GM19372 (cell line): ENCODE measurements around the gene IQCE.
A peak's percentile ranks its signal among the peaks of the same experiment; 100 is the strongest.

Source experiments
- ATAC-seq: cut with Tn5 transposase; IDR thresholded peaks from one replicate; pipeline ENCODE4 v1.9.1; 2021; ENCODE audit warnings: mild to moderate bottlenecking, low read depth, moderate library complexity; ENCODE audit not compliant: unreplicated experiment

IQCE gene

GRCh38 chr7:2641406-2642393 is 82.9 kb downstream of the IQCE start:
- ATAC-seq: peak; percentile 40

GRCh38 chr7:2643386-2644219 is 84.8 kb downstream of the IQCE start:
- no peak for ATAC-seq

- no peak for ATAC-seq
Observed at GRCh38 chr7:2644220-2644561, 85.4 kb downstream of the IQCE start.

- ATAC-seq: no peak
Observed at GRCh38 chr7:2644562-2645273, 85.9 kb downstream of the IQCE start.

- no peak for ATAC-seq
Observed at GRCh38 chr7:2645274-2645868, 86.6 kb downstream of the IQCE start.

GRCh38 chr7:2646336-2646679 is 87.5 kb downstream of the IQCE start:
- no peak for ATAC-seq

GRCh38 chr7:2646680-2647571 is 88.1 kb downstream of the IQCE start:
- no peak for ATAC-seq

- ATAC-seq: no peak
Observed at GRCh38 chr7:2647594-2648172, 88.9 kb downstream of the IQCE start.

- ATAC-seq: no peak
Observed at GRCh38 chr7:2649139-2649838, 90.5 kb downstream of the IQCE start.

GRCh38 chr7:2649991-2650390 is 91.2 kb downstream of the IQCE start:
- no peak for ATAC-seq

GRCh38 chr7:2650451-2650850 is 91.7 kb downstream of the IQCE start:
- ATAC-seq: no peak

- ATAC-seq: no peak
Observed at GRCh38 chr7:2651336-2651735, 92.6 kb downstream of the IQCE start.

GRCh38 chr7:2651847-2652735 is 93.3 kb downstream of the IQCE start:
- no peak for ATAC-seq

- no peak for ATAC-seq
Observed at GRCh38 chr7:2652736-2653060, 93.9 kb downstream of the IQCE start.

GRCh38 chr7:2654059-2654458 is 95.3 kb downstream of the IQCE start:
- no peak for ATAC-seq

GRCh38 chr7:2655870-2656614 is 97.3 kb downstream of the IQCE start:
- ATAC-seq: no peak

- no peak for ATAC-seq
Observed at GRCh38 chr7:2657208-2657607, 98.4 kb downstream of the IQCE start.
